DMS79 treated with DMSO at 0.1 percent for 48 hours (cell line): ENCODE results near the gene SYNGR1.

Experiments
- DNase-seq: peaks from one replicate; lab custom pipeline; 2025; lab: John Stamatoyannopoulos, UW

Gene SYNGR1

DNA sequence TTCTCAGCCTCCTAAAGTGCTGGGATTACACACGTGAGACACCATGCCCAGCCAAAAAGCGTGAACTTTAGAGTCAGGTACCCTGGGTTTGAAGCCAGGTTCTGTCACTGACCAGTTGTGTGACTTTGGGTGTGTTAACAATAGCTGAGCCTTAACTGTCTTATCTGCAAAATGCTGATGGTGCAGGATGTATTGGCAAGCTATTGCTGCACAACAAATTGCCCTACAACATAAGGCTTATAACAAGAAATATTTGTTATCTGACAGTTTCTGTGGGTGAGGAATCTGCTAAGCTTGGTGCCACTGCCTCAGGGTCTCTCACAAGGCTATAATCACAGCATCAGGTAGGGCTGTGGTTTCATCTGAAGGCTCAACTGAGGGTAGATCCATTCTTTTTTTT, 21.9 kb downstream of the SYNGR1 start:
- DNase-seq: no peak

DNA sequence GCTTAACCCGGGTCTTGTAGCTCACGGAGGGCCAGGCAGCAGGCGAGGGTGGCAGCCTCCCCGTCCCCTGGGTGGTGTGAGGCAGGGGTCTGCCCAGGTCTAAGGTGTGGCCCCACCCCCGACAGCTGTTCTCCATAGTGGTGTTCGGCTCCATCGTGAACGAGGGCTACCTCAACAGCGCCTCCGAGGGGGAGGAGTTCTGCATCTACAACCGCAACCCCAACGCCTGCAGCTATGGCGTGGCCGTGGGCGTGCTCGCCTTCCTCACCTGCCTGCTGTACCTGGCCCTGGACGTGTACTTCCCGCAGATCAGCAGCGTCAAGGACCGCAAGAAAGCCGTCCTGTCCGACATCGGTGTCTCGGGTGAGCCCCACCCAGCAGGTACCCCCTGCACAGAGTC, 24.4 kb downstream of the SYNGR1 start:
- DNase-seq: no peak

DNA sequence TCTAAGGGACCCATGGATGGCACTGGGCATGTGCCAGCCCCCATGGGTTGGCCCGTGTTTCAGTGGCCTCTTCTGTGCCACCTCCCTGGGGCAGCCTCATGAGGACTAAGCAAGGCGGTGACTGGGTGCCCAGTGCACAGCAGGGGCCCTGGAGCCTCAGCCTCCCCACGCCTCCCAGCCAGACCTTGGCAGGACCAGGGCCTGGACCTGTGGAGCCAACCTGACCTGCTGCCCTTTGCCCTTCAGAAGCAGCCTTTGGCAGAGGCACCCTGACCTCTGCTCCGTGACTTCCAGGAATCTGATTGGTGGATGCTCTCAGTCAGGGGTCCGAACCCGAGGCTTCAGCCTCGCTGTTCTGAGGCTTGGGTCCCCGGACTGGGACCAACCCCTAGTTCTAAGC, 25.0 kb downstream of the SYNGR1 start:
- no peak for DNase-seq

DNA sequence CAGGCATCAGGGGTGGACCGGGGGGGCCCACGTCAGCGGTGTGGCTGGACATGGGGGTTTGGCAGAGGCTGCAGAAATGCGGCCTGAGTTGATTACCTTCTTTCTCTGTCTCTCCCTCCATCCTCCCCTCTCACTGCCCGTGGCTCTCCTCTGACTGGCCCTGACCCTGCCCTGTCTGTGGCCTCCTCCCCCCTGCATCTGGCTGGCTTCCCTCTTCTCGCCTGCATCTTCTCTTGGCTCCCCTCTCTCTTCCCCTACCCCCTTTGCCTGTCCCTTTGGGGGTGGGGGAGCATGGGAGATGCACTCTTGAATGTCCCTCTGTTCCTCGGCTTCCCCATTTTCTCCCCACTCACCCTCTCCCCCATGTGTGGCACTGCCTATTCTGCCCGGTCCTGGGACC, 25.9 kb downstream of the SYNGR1 start:
- DNase-seq: no peak

DNA sequence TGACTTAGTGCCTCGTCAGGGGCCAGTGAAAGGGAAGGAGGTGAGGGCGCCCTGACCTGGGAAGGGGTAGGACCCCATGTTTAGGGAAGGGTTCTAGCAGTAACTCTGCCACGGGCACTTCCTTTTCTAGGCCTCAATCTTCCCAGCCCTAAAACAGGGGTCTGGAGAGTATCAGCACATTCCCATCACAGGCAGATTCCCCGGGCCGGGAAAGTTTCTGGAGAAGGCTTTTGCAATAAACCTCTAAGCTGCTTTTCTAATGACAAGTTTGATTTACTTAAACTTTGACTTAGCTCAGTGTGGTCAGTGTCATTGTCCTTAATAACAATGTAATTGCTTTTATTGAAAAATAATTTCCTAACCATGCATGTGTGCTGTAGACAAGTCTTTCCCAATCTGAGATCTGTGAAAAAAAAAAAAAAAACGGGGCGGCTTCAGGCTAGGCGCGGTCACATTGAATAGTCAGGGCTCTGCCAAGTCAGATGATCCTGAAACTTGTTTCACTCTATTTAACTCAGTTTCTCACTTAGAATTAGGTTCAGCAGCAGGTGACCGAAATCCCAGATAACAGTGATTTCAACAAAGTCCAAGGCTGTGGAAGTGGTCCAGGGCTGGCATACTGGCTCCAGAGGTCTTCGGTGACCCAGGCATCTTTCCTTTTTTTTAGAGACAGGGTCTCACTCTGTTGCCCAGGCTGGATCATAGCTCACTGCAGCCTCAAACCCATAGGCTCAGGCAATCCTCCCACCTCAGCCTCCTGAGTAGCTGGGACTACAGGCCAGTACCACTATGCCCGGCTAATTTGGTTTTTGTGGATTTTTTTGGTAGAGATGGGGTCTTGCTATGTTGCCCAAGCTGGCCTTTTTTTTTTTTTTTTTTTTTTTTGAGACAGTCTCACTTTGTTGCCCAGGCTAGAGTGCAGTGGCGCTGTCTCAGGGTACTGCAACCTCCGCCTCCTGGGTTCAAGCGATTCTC, 30.3 kb downstream of the SYNGR1 start:
- no peak for DNase-seq

DNA sequence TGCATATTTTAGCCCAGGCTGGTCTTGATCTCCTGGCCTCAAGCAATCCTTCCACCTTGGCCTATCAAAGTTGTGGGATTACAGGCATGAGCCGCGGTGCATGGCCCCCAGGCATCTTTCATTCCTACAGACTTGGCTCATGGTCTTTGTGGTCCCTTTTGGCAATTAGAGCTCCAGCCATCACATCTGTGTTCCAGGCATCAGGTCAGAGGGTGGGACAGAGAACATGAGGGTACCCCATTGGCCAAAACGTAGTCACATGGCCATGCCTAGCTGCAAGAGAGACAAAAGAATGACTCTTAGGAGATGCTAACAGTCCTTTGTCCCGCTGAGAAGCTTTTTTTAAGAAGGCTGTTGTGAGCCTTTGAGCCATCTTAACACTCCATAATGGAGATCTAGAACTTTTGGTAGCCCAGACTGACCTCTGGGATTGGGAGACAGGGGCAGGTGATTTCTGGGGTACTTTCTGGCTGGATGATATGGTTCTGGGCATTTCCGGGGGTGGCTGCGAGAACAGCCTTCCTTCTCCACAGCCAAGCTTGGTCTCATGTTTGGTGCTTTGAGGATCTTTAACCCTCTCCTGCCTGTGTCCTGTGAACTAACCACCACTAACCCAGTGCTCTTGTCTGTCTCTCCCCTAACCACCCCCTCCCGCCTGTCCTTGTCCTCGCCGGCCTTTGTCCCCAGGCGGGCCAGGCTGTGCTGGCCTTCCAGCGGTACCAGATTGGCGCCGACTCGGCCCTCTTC, 31.4 kb downstream of the SYNGR1 start:
- DNase-seq: no peak

DNA sequence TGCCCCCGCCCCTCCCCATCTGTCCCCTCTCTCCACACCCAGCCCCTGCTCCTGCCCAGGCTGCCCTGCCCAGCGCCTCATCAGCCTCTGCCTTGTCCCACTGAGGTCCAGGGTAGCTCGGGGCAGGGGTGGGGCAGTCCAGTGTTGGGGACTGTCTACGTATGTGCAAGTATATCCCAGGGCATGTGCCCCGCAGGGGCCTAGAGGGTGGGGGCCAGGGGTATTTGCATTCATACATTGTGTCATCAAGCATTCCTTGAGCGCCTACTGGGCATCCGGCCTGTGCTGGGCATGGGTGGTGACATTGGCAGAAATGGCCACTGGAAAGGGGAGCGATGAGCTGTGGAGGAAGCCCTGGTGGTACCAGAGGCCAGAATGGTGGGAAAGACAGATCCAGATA, 32.1 kb downstream of the SYNGR1 start:
- no peak for DNase-seq

DNA sequence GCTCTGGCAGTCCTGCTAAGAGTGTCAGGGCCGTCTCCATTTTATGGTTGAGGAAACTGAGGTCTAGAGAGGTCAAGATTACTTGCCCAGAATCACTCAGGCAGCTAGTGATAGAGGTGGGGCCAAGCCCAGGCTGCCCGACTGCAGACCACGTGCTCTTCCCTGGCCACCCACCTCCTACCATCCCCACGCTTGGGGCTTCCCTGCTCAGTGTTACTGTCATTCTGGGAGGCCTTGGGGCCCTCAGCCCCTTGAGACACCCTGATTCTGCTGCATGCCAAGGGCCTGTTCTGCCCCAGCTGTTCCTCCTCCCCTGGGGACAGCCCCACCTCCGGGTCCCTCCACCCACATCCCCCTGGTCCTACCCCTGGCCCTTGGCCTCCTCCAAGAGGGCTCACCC, 32.6 kb downstream of the SYNGR1 start:
- no peak for DNase-seq

DNA sequence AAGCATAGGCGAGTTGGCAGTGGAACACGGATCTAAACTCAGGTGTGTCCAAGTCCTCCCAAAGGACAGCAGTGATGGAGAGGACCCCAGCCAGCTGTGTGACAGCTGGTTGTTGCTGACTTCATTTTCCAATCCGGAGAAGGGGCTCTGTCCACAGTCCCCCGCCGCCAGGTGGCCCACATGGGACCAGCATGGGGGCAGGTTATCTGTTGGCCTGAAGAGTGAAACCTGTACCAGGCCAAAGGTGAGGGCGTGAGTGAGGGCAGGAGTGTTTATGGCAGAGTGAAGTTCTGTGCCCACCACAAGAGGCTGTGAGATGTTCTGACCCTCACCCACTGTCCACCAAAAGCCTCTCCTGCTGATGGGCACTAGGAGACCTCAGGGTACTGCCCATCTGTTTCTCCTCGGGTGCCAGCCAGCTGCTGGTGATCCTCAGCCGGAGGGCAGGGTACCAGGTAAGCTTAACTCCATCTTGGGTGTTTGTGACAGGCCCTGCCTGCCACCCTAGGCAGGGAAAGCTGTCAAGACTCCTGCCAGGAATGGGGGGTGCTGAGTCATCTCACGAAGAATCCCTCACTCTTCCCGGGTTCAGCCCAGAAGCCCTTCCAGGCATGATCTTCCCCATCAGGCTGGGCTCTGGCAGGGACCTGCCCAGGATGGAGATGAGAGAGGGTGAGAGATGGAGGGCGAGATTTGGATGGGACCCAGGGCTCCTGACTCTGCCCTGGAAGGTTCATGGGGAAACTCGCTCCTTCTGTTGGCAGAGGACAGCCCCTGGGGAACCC, 34.2 kb downstream of the SYNGR1 start:
- no peak for DNase-seq

DNA sequence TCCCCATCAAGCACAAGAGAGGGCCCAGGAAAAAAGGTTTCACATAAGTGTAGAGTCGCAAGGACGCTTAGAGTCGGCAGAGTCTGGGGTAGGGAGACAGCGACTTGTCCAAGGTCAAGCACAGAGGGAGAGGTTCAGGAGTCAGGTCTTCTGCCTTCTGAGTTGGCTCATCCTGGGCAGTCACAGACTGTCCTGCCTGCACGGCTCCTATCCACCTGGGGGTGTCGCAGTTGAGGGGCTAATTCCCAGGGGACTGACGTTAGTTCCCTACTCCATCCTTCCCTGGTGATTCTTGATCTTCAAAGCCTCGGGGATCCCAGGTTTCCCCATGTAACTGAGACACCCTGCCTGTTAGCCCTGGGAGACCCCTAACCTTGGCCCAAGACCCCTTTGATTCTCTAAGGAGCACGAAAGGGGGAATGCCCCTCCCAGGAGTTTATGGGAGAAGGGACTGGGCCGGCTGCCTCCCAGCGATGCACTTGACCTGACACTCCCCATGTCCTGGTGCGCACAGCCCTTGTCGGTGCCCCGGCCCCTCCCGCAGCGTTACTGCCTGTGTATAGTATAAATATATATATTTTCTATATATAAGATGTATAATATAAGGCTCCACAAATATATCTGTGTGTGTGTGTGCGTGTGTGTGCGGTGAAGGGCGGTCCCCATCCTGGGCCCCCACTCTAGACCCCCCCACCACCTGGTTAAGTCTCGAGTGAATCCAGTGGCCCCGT, 35.1 kb downstream of the SYNGR1 start:
- DNase-seq: no peak

DNA sequence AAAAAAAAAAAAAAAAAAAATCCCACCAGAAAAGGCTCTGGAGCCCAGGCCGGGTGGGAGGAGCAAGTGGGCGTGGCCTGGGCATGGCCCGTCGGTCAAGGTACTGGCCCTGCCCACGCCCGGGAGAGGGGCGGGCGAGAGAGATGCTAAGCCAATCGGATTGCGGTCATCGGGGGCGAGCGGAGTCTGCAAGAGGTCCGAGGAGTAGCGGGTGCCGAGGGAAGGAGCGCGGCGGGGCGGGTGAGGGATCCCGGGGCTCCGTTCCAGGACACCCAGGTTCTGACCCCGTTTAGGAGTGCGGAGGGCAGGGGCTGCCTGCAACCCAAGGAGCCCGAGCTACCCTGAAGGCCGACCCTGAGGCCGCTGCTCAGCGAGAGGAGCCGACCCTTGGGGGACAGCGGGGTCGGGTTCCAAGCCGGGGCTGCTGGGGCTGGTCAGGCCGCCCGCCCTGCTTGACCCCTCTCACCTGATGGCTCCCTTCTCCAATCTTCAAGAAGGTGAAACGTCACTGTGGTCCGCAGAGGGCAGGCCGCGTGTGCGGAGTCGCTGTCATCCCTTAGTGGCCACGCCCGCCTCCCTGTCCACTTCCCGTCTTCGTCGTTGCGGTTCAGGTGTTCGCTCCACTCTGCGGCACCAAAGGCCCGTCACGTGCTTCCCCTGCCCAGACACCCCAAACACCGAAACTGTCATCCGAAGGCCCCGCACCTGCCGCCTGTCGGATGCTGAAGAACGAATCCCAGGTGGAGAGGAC, 38.6 kb downstream of the SYNGR1 start:
- DNase-seq: peak; percentile 47

DNA sequence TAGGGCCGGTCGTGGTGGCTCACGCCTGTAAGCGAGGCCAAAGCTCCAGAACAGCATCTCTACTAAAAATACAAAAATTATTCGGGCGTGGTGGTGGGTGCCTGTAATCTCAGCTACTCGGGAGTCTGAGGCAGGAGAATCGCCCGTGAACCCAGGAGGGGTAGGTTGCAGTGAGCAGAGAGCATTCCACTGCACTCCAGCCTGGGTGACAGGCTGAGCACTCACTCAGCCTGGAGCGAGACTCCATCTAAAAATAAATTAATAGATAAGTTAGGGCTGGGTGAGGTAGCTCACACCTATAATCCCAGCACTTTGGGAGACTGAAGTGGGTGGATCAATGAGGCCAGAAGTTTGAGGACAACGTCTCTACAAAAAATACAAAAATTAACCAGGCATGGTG, 39.6 kb downstream of the SYNGR1 start:
- DNase-seq: no peak

DNA sequence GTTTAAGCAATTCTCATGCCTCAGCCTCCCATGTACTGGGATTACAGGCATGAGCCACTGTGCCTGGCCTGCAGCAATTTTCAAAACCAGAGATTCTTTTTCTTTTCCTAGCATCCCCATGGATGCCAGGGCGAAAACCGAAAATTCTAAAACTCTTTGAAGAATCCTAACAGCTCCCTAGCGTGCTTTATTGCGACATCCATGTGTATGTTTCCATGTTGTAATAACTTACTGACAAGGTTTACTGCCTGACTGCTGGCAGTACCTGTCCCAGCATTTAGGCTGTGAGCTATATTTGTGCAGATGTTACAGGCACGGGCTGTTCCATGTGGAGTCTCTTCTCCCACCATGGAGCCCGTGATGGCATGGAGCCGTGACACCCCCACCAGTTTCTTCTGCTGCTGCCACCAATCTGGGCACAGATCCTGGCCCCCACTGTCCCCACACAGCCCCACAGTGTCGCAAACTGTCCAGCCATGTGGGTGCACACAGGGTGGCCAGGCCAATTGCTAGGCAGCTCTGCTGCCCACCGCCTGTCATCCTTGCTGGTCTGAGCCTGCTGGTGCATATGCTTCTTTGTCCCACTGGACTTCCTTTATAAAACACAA, 42.7 kb downstream of the SYNGR1 start:
- DNase-seq: no peak

DNA sequence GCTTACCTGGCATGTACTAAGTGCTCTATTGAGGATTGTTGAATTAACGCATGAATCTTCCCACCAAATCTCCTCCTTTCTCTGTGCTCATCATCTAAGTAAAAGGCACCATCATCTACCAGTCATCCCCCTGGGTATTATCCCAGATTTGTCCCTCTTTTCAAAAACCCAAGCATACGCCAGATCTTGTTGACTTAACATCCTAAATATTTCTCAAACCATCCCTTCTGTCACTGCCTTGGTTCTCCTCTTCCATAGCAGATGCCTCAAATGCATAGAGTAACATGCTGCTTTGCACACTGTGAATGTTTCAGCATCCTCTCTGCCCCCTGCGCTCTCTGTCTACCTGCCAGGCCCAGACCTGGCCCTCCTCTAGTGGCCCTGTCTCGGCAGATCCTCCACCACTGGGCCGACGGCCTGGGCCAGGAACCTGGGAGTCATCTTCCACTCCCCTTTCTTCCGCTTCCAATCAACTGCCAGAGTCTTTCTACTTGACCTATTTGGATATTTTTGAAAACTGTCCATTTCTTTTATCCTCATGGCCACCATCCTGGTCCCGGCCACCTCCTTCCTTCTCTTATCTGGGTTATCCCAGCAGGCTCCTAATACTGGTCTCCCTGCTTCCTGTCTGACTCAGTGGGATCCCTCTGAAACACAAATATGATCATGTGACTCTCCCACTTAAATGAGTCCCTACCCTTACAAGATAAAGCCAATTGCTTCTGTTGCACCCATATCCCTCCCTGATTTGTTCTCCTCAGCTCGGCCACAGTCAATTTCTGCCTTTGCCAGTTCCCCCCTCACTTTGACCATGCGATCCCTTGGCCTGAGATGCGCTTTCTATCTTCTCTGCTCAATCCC, 46.4 kb downstream of the SYNGR1 start:
- no peak for DNase-seq

DNA sequence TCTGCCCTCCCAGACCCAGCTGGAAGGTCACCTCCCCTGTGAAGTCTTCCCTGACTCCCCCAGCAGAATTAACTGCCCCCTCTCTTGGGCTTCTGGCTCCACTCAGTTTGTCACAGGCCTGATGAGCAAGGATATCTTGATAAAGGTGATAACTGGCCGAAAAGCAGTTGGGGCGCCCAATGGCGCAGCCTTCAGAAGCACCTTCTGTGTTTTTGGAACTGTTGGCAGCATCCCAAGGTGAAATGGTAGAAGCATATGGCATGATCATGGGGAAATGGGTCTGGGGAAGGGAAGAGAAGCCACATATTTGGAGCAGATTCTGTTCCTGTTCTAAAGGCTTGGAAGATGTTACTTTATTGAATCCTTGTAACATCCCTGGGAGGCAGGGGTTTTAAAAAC, 47.0 kb downstream of the SYNGR1 start:
- DNase-seq: no peak

DNA sequence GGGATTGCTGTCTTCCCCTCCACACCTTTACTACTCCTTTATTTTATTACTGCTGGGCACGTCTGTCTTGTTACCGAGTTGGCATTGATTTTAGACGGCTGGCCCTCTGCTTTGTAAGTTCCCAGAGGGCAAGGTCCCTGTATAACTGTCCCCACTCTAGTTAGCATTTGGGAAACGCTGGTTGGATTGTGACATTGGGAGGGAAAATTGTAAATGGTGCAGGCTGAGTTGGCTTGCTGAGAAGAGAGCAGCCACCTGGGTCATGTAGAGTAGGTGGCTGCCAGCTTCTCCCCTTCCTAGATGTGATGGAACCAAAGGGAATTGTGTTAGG, 51.5 kb downstream of the SYNGR1 start:
- DNase-seq: no peak

DNA sequence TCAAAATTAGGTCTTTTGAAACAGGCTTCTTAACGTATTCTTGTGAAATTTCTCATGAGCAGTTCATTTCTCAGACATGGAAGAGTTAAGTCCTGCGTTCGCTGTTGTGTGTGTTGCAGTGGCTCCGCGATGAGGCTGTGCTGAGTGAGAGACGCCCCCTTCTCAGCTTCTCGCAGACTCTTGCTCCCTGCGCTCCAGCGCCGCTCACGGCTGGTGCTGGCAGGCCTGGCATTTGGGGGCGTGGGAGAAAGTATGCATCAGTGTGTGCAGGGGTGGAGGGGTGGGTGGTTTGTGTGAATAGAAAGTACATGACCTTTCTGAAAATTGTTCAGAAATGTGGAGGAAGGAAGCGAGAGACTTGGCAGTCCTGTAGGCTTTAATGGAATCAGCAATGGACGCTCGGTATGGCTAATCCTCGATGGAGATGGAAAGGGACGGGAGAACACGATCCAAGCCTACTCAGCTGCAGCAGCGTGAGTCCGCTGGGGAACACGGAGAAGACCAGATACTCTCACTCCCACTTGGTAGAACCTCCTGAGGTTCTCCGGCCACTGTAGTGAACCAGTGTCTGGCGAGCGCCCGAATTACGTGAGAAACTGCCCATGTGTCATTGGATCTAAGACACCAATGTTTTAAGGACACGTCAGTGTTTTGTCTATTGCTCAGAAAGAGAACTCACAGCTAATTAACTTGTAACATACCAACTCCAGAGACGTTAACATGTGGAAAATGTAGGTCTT, 55.7 kb downstream of the SYNGR1 start:
- DNase-seq: no peak

DNA sequence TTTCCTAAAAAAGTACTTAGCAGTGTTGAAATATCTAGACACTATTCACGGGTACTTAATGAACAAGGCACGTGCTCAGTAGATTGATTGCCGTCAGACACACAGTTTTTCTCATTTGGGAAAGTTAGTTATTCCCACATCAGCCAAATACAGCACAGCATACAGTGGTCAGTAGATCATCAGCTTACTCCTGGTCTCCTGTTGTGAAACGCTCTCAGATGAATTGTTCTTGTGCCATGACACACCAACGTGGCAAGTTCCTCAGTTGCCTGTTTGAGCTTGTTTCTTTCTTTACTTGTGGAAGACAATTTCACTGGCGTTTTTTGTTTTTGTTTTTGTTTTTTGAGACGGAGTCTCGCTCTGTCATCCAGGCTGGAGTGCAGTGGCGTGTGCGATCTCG, 58.4 kb downstream of the SYNGR1 start:
- no peak for DNase-seq

DNA sequence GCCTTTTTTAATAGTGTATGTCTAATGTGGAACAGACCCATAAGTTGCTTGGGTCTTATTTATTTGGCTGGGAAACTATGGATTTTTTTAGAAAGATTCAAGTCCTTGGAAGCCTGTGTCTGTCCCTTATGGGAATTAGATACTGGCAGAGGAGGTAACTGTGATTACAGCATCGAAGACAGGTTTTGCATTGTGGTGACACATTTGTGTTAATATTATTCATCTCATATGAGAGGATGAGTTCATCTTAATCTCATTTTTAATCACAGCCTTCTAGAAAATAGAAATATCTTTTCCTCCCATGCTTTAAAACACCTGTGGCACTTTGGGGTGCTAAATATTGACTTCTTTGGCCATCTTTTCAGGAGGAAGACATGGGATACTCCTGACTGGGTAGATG, 59.0 kb downstream of the SYNGR1 start:
- no peak for DNase-seq
